Measurements from ENCODE around the gene PACRG.

DNA sequence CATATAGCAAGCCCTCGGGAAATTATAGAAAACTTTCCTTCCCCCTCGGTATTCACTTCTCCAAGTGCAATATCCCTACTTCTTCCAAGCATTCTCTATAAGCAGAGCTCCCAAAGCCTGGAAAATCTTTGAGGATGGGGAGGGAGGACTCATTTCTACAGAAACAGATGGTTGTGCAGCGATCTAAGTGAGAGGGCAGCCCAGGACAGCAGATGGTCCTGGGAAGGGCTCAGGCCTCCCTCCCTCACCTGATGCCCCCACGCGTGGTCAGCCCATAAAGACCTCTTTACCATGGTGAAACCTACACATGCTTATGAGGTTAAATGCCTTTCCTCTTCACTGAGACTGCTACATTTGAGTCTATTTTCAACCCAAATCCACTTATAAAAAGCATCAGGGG is 367.1 kb downstream of the PACRG start:
- TF ChIP-seq, protein P1, sequence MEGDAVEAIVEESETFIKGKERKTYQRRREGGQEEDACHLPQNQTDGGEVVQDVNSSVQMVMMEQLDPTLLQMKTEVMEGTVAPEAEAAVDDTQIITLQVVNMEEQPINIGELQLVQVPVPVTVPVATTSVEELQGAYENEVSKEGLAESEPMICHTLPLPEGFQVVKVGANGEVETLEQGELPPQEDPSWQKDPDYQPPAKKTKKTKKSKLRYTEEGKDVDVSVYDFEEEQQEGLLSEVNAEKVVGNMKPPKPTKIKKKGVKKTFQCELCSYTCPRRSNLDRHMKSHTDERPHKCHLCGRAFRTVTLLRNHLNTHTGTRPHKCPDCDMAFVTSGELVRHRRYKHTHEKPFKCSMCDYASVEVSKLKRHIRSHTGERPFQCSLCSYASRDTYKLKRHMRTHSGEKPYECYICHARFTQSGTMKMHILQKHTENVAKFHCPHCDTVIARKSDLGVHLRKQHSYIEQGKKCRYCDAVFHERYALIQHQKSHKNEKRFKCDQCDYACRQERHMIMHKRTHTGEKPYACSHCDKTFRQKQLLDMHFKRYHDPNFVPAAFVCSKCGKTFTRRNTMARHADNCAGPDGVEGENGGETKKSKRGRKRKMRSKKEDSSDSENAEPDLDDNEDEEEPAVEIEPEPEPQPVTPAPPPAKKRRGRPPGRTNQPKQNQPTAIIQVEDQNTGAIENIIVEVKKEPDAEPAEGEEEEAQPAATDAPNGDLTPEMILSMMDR (IDR thresholded peaks at IDR 0.05), result no peak
- TF ChIP-seq, protein P2, sequence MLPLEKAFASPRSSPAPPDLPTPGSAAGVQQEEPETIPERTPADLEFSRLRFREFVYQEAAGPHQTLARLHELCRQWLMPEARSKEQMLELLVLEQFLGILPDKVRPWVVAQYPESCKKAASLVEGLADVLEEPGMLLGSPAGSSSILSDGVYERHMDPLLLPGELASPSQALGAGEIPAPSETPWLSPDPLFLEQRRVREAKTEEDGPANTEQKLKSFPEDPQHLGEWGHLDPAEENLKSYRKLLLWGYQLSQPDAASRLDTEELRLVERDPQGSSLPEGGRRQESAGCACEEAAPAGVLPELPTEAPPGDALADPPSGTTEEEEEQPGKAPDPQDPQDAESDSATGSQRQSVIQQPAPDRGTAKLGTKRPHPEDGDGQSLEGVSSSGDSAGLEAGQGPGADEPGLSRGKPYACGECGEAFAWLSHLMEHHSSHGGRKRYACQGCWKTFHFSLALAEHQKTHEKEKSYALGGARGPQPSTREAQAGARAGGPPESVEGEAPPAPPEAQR (CRISPR knock-in tag; IDR thresholded peaks at IDR 0.05), result no peak
- TF ChIP-seq SP1 (CRISPR knock-in tag; conservative IDR thresholded peaks at IDR 0.05) (no peak), TCF7 (CRISPR knock-in tag; IDR thresholded peaks at IDR 0.05; ENCODE audit: low read depth) (no peak)
